ENCODE results near the gene COL19A1. TPM values are rescaled to one million over a fixed set of nuclear protein-coding genes. Genes with fewer than 3 reads are reported as not detected.

COL19A1 gene
- total RNA-seq, 1 experiment from 2014 or later: not detected

DNA sequence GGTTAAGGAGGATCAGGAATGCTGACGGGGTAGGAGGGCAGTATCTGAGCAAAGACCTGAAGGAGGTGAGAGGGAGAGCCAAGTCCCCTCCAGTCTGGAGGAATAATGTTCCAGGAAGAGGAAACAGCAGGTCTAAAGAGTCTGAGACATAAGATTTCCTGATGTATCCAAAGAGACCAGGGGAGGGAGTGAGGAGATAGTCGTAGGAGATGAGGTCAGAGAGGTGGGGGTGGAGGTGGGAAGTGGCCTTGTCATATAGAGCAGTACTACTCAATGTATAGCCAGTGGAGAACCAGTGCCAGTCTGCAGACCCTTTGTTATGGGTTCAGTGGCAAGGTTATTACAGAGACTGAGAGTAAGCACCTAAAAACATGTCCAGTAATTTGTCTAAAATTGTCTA lies 305.9 kb downstream of the COL19A1 start:
- in situ Hi-C loops (cut with HindIII; ENCODE audit: low pct_unique_long_range_greater_than_20kb, low sequenced_read_pairs) (no loop called here), intact Hi-C loops (cut with micrococcal nuclease; ENCODE audit: unreplicated experiment) (no loop called here)
- Histone ChIP-seq H3K4me3 (ENCODE audit: low read depth in 2 of 2, low read length in 2 of 2) (no peak overlapping the region), H3K36me3 (ENCODE audit: control insufficient read depth, insufficient read depth, low read length) (no peaks in the 10 kb centered on the region), H3K4me1 (ENCODE audit: control insufficient read depth, insufficient read depth, low read length) (no peaks in the 10 kb centered on the region), H3K27me3 (ENCODE audit: control insufficient read depth, insufficient read depth, low read length) (peaks cover 9% of the 10 kb centered on the region), H3K9me3 (ENCODE audit: control insufficient read depth, insufficient read depth, low read depth, low read length) (no peaks in the 10 kb centered on the region), H3K27ac (ENCODE audit: low read length) (no peak overlapping the region)
- ATAC-seq (no peak), DNase-seq (ENCODE audit: low read depth, low spot score) (no peak)
- no TSS peak for BruUV-seq (replicated peaks)
- CTCF ChIA-PET: no interaction called here
- TF ChIP-seq POLR2AphosphoS5 (IDR thresholded peaks at IDR 0.05; ENCODE audit: low read depth, low read length) (no peak), SIN3A (IDR thresholded peaks at IDR 0.05; ENCODE audit: borderline replicate concordance, insufficient read depth, low read depth, low read length) (no peak)
- POLR2A ChIA-PET: no interaction called here

DNA sequence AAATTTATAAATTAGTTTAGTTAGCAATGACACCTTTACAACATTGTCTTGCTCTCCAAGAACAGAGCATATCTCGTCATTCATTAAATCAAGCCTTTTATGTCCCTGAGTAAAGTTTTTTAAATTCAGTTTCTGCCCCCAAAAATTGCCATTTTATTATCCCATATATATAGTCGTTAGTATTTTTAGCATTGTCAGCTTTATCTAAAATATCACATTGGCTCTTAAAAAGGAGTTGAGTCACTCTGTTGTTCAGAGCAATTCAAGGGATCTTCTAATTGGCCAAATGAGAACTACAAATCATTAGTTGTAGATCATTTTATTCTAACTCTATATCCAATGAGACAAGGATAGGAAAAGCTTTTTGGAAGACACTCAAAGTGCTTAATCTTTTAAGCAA lies 309.4 kb downstream of the COL19A1 start:
- Histone ChIP-seq H3K9me3 (ENCODE audit: control insufficient read depth, insufficient read depth, low read depth, low read length) (no peaks in the 10 kb centered on the region), H3K27me3 (ENCODE audit: control insufficient read depth, insufficient read depth, low read length) (no peaks in the 10 kb centered on the region), H3K4me1 (ENCODE audit: control insufficient read depth, insufficient read depth, low read length) (no peaks in the 10 kb centered on the region), H3K4me3 (ENCODE audit: low read depth in 2 of 2, low read length in 2 of 2) (no peak overlapping the region), H3K27ac (ENCODE audit: low read length) (no peak overlapping the region), H3K36me3 (ENCODE audit: control insufficient read depth, insufficient read depth, low read length) (no peaks in the 10 kb centered on the region)
- ATAC-seq: no peak
- in situ Hi-C loops (cut with HindIII; ENCODE audit: low pct_unique_long_range_greater_than_20kb, low sequenced_read_pairs): no loop called here
- ChIA-PET CTCF (no interaction called here), POLR2A (no interaction called here)
- intact Hi-C loops (cut with micrococcal nuclease; ENCODE audit: unreplicated experiment): no loop called here
- TF ChIP-seq CTCF (IDR thresholded peaks at IDR 0.05) (no peak), TCF7L2 (IDR thresholded peaks at IDR 0.05; ENCODE audit: low read depth, low read length) (no peak), REST (IDR thresholded peaks at IDR 0.05; ENCODE audit: insufficient read depth in 1 of 2, low read depth in 2 of 2, low read length in 1 of 2) (no peak), POLR2AphosphoS5 (IDR thresholded peaks at IDR 0.05; ENCODE audit: low read depth, low read length) (no peak), SIN3A (IDR thresholded peaks at IDR 0.05; ENCODE audit: borderline replicate concordance, insufficient read depth, low read depth, low read length) (no peak)
- no peak for DNase-seq (ENCODE audit: low read depth, low spot score)
- BruUV-seq (replicated peaks): no TSS peak

- no peak for ATAC-seq
- in situ Hi-C loops (cut with HindIII; ENCODE audit: low pct_unique_long_range_greater_than_20kb, low sequenced_read_pairs) (no loop called here), intact Hi-C loops (cut with micrococcal nuclease; ENCODE audit: unreplicated experiment) (no loop called here)
- Histone ChIP-seq H3K9me3 (ENCODE audit: control insufficient read depth, insufficient read depth, low read depth, low read length) (no peaks in the 10 kb centered on the region), H3K36me3 (ENCODE audit: control insufficient read depth, insufficient read depth, low read length) (no peaks in the 10 kb centered on the region), H3K27ac (ENCODE audit: low read length) (no peak overlapping the region), H3K4me1 (ENCODE audit: control insufficient read depth, insufficient read depth, low read length) (no peaks in the 10 kb centered on the region), H3K27me3 (ENCODE audit: control insufficient read depth, insufficient read depth, low read length) (no peaks in the 10 kb centered on the region), H3K4me3 (ENCODE audit: low read depth in 2 of 2, low read length in 2 of 2) (no peak overlapping the region)
- ChIA-PET CTCF (no interaction called here), POLR2A (no interaction called here)
- TF ChIP-seq POLR2AphosphoS5 (IDR thresholded peaks at IDR 0.05; ENCODE audit: low read depth, low read length) (no peak), CTCF (IDR thresholded peaks at IDR 0.05) (no peak), REST (IDR thresholded peaks at IDR 0.05; ENCODE audit: insufficient read depth in 1 of 2, low read depth in 2 of 2, low read length in 1 of 2) (no peak), SIN3A (IDR thresholded peaks at IDR 0.05; ENCODE audit: borderline replicate concordance, insufficient read depth, low read depth, low read length) (no peak), TCF7L2 (IDR thresholded peaks at IDR 0.05; ENCODE audit: low read depth, low read length) (no peak)
- no peak for DNase-seq (ENCODE audit: low read depth, low spot score)
- BruUV-seq (replicated peaks): no TSS peak
These were observed 310.6 kb downstream of the COL19A1 start for GRCh38 chr6:70176842-70177550.
